H1 (cell line): ENCODE results near the gene DUSP12. TPM values are rescaled to one million over a fixed set of nuclear protein-coding genes. Genes with fewer than 3 reads are reported as not detected.

Experiments
- CTCF ChIA-PET: fragments of 300-600 bp; sonication (Branson Sonifier 250); formaldehyde crosslinking; loops from one replicate; lab custom pipeline; 2021; ENCODE audit not compliant: partially characterized antibody; lab: Charles Lee
- POLR2A ChIA-PET: fragments of 300-600 bp; sonication (Branson Sonifier 250); formaldehyde crosslinking; loops from one replicate; lab custom pipeline; 2021; ENCODE audit warnings: inconsistent platforms; ENCODE audit not compliant: partially characterized antibody; lab: Charles Lee
- DNase-seq, 2 experiments: peaks; one replicate each; pipeline versions ENCODE4 v3.0.0 to v3.0.0-alpha.2; 2010 to 2022; ENCODE audit warnings: low spot score in 2 of 2, low read depth in 1 of 2, mixed read lengths in 1 of 2
- FAIRE-seq: peaks from 2 replicates; lab custom pipeline; 2011; peaks lifted over from hg19 to GRCh38; lab: Jason Lieb, UNC
- H2AFZ ChIP-seq: 2 replicates; pipeline ENCODE4 v1.8.1; 2012; ENCODE audit warnings: low read length, inconsistent platforms
- H2AK5ac ChIP-seq: 2 replicates; pipeline ENCODE4 v1.6.1; 2013; ENCODE audit warnings: low read depth, low read length
- H2BK120ac ChIP-seq: replicated peaks from 2 replicates; pipeline ENCODE3; 2013; ENCODE audit warnings: low read depth, low read length, inconsistent platforms
- H2BK12ac ChIP-seq: 2 replicates; pipeline ENCODE4 v1.6.1; 2013; ENCODE audit warnings: low read depth, low read length
- H2BK15ac ChIP-seq: 2 replicates; pipeline ENCODE4 v1.6.1; 2013; ENCODE audit warnings: low read length
- H2BK20ac ChIP-seq: 2 replicates; pipeline ENCODE4 v1.6.1; 2013; ENCODE audit warnings: low read length
- H2BK5ac ChIP-seq: 2 replicates; pipeline ENCODE4 v1.6.1; 2013; ENCODE audit warnings: low read depth, low read length
- H3K14ac ChIP-seq: 2 replicates; pipeline ENCODE4 v1.6.1; 2013; ENCODE audit warnings: inconsistent platforms; ENCODE audit not compliant: insufficient read length
- H3K18ac ChIP-seq: 2 replicates; pipeline ENCODE4 v1.6.1; 2013; ENCODE audit warnings: low read length; ENCODE audit errors: extremely low read depth
- H3K23ac ChIP-seq: 2 replicates; pipeline ENCODE4 v1.6.1; 2013; ENCODE audit warnings: inconsistent platforms; ENCODE audit not compliant: insufficient read length
- H3K23me2 ChIP-seq: 2 replicates; pipeline ENCODE4 v1.6.1; 2013; ENCODE audit warnings: low read depth, low read length
- H3K27ac ChIP-seq: 2 replicates; pipeline ENCODE4 v1.6.1; 2011; ENCODE audit warnings: low read depth, low read length, inconsistent platforms
- H3K27me3 ChIP-seq, 4 experiments: replicated peaks in 1 of 4; 1 replicate in 1 of 4; 2 replicates in 3 of 4; pipeline versions ENCODE4 v1.6.1 to v1.8.1; 2011 to 2013; ENCODE audit warnings: low read length in 3 of 4, mild to moderate bottlenecking in 3 of 4, inconsistent platforms in 2 of 4, mixed read lengths in 2 of 4, moderate library complexity in 1 of 4; ENCODE audit not compliant: control insufficient read depth in 3 of 4, insufficient read depth in 3 of 4; ENCODE audit errors: extremely low read depth in 1 of 4
- H3K36me3 ChIP-seq, 4 experiments: 2 replicates each; pipeline versions ENCODE4 v1.6.1 to v1.8.1; 2011 to 2013; ENCODE audit warnings: mild to moderate bottlenecking in 4 of 4, low read length in 3 of 4, moderate library complexity in 2 of 4, control low read depth in 1 of 4, inconsistent platforms in 1 of 4; ENCODE audit not compliant: insufficient read depth in 4 of 4, control insufficient read depth in 2 of 4
- H3K4ac ChIP-seq: replicated peaks from 2 replicates; pipeline ENCODE3; 2013; ENCODE audit warnings: low read length, low read depth, mixed read lengths, inconsistent platforms; ENCODE audit not compliant: insufficient read length
- H3K4me1 ChIP-seq, 4 experiments: replicated peaks in 1 of 4; 1 replicate in 1 of 4; 2 replicates in 3 of 4; pipeline versions ENCODE4 v1.6.1 to v1.8.1; 2011 to 2013; ENCODE audit warnings: low read length in 3 of 4, inconsistent platforms in 2 of 4, mixed read lengths in 1 of 4; ENCODE audit not compliant: insufficient read depth in 4 of 4, control insufficient read depth in 3 of 4
- H3K4me2 ChIP-seq, 2 experiments: 2 replicates each; pipeline versions ENCODE4 v1.6.1 to v1.8.1; 2011 to 2013; ENCODE audit warnings: low read depth in 2 of 2, low read length in 2 of 2, control low read depth in 1 of 2, inconsistent platforms in 1 of 2, mild to moderate bottlenecking in 1 of 2; ENCODE audit not compliant: insufficient read depth in 1 of 2
- H3K4me3 ChIP-seq, 4 experiments: fragments of 200-600, 300-600 bp in 1 of 4; sonication (generic), shearing (Covaris generic), sonication (Bioruptor Twin) in 1 of 4; 2 replicates each; pipeline versions ENCODE4 v1.5.1 to v1.8.1; 2011 to 2016; ENCODE audit warnings: low read length in 4 of 4, low read depth in 3 of 4, control low read depth in 2 of 4, inconsistent platforms in 2 of 4, mild to moderate bottlenecking in 2 of 4, mixed read lengths in 1 of 4, moderate library complexity in 1 of 4; ENCODE audit not compliant: insufficient read depth in 2 of 4; ENCODE audit errors: extremely low read depth in 1 of 4
- H3K56ac ChIP-seq: replicated peaks from 2 replicates; pipeline ENCODE3; 2013; ENCODE audit warnings: low read depth, mild to moderate bottlenecking, mixed read lengths, low read length, inconsistent platforms; ENCODE audit not compliant: insufficient read length
- H3K79me1 ChIP-seq: 2 replicates; pipeline ENCODE4 v1.6.1; 2013; ENCODE audit warnings: low read depth, low read length, control low read depth
- H3K79me2 ChIP-seq, 2 experiments: 2 replicates each; pipeline versions ENCODE4 v1.6.1 to v1.8.1; 2012 to 2013; ENCODE audit warnings: low read length in 2 of 2, mild to moderate bottlenecking in 2 of 2, inconsistent platforms in 1 of 2; ENCODE audit not compliant: insufficient read depth in 2 of 2, control insufficient read depth in 1 of 2
- H3K9ac ChIP-seq, 4 experiments: replicated peaks in 1 of 4; 1 replicate in 1 of 4; 2 replicates in 3 of 4; pipeline versions ENCODE4 v1.6.1 to v1.8.1; 2011 to 2013; ENCODE audit warnings: low read depth in 3 of 4, low read length in 3 of 4, control low read depth in 2 of 4, mild to moderate bottlenecking in 2 of 4, moderate library complexity in 2 of 4, inconsistent platforms in 1 of 4; ENCODE audit errors: extremely low read depth in 1 of 4
- H3K9me3 ChIP-seq, 2 experiments: 2 replicates each; pipeline versions ENCODE4 v1.6.1 to v1.8.1; 2012 to 2013; ENCODE audit warnings: mild to moderate bottlenecking in 2 of 2, moderate library complexity in 2 of 2, control low read depth in 1 of 2, inconsistent platforms in 1 of 2, low read depth in 1 of 2, low read length in 1 of 2, mixed read lengths in 1 of 2; ENCODE audit not compliant: insufficient read depth in 2 of 2
- H4K20me1 ChIP-seq, 2 experiments: replicated peaks in 1 of 2; 2 replicates each; pipeline versions ENCODE3 to v1.8.1; 2011 to 2013; ENCODE audit warnings: inconsistent platforms in 2 of 2, low read length in 2 of 2, mild to moderate bottlenecking in 1 of 2; ENCODE audit not compliant: insufficient read depth in 2 of 2, control insufficient read depth in 1 of 2
- H4K5ac ChIP-seq: 2 replicates; pipeline ENCODE4 v1.6.1; 2013; ENCODE audit warnings: low read length, low read depth, mixed read lengths, inconsistent platforms; ENCODE audit not compliant: insufficient read length
- H4K8ac ChIP-seq: 2 replicates; pipeline ENCODE4 v1.8.0; 2013; ENCODE audit warnings: mild to moderate bottlenecking, moderate library complexity, low read length, inconsistent platforms; ENCODE audit not compliant: insufficient read depth; ENCODE audit errors: extremely low read depth
- H4K91ac ChIP-seq: replicated peaks from 2 replicates; pipeline ENCODE3; 2013; ENCODE audit warnings: low read length, mixed read lengths, inconsistent platforms; ENCODE audit not compliant: insufficient read length
- CHD2 ChIP-seq: IDR thresholded peaks from 2 replicates; pipeline ENCODE4 v1.6.1; 2012; ENCODE audit warnings: low read length, improper control_type of control experiment
- EGR1 ChIP-seq: IDR thresholded peaks from 2 replicates; pipeline ENCODE4 v1.6.1; 2011; ENCODE audit warnings: low read depth, low read length, borderline replicate concordance
- EP300 ChIP-seq, 2 experiments: IDR thresholded peaks; 1 replicate in 1 of 2; 2 replicates in 1 of 2; pipeline ENCODE4 v1.6.1; 2011 to 2012; ENCODE audit warnings: low read depth in 2 of 2, low read length in 2 of 2, mild to moderate bottlenecking in 2 of 2, borderline replicate concordance in 1 of 2, inconsistent platforms in 1 of 2, moderate library complexity in 1 of 2
- JUN ChIP-seq: IDR thresholded peaks from 2 replicates; pipeline ENCODE4 v1.6.1; 2011; ENCODE audit warnings: low read depth, mild to moderate bottlenecking, improper control_type of control experiment, low read length
- KDM5A ChIP-seq: fragments of 200-600 bp; IDR thresholded peaks from 2 replicates; pipeline ENCODE4 v1.7.1; 2012; ENCODE audit warnings: mild to moderate bottlenecking, low read length, inconsistent platforms, mixed read lengths
- NRF1 ChIP-seq: IDR thresholded peaks from 2 replicates; pipeline ENCODE4 v1.6.1; 2011; ENCODE audit warnings: mild to moderate bottlenecking, low read depth, low read length, improper control_type of control experiment
- SAP30 ChIP-seq: fragments of 300-600 bp; sonication (generic); IDR thresholded peaks from 2 replicates; pipeline ENCODE4 v1.7.1; 2012; ENCODE audit warnings: low read length, moderate library complexity, mild to moderate bottlenecking, inconsistent platforms; ENCODE audit not compliant: insufficient read depth, insufficient replicate concordance
- TAF1 ChIP-seq: IDR thresholded peaks from 2 replicates; pipeline ENCODE4 v1.6.1; 2011; ENCODE audit warnings: mild to moderate bottlenecking, low read depth, low read length
- TCF12 ChIP-seq: IDR thresholded peaks from 2 replicates; pipeline ENCODE4 v1.6.1; 2011; ENCODE audit warnings: low read depth, mild to moderate bottlenecking, low read length
- WGBS, 2 experiments: shearing (Covaris generic) in 1 of 2; methylation state at CpG; one replicate each; pipeline versions ENCODE4 v1.1.6 to v1.1.7; 2013 to 2015; ENCODE audit warnings: low lambda C conversion rate in 2 of 2, mixed read lengths in 2 of 2, inconsistent platforms in 1 of 2, low coverage in 1 of 2, missing lambda C conversion rate in 1 of 2; ENCODE audit not compliant: insufficient replicate concordance in 2 of 2, insufficient coverage in 1 of 2, insufficient read length in 1 of 2; ENCODE audit errors: extremely low coverage in 1 of 2, missing lambda C conversion rate in 1 of 2; 5-methylcytosine and 5-hydroxymethylcytosine counted together
- polyA plus RNA-seq, 7 experiments: library from polyadenylated mRNA; depleted of rRNA in 3 of 7; stranded (reverse) in 5 of 7; unstranded in 2 of 7; fragments of >200 nt in 5 of 7; fragments of 200-250 nt in 2 of 7; gene quantifications; 1 replicate in 5 of 7; 2 replicates in 1 of 7; 4 replicates in 1 of 7; pipeline versions ENCODE4 v1.2.1 to v1.2.3, GENCODE V29; 2011 to 2013; ENCODE audit warnings: missing spikeins in 2 of 7, mixed read lengths in 2 of 7
- total RNA-seq: library from RNA; stranded (reverse); fragmentation: NEBNext Ultra II Directional; extraction: Animal tissue kit (Norgen Biotek cat#: 25700); gene quantifications from 2 replicates; pipeline ENCODE4 v1.2.1, GENCODE V29; 2021
- TF ChIP-seq, protein P1 (sequence below): IDR thresholded peaks from 2 replicates; pipeline ENCODE4 v1.6.1; 2011; ENCODE audit warnings: low read depth, mild to moderate bottlenecking, low read length; ENCODE audit not compliant: insufficient read depth
- TF ChIP-seq, protein P2 (sequence below): IDR thresholded peaks from 2 replicates; pipeline ENCODE4 v1.6.1; 2012; ENCODE audit warnings: inconsistent platforms
- TF ChIP-seq, protein P3 (sequence below): IDR thresholded peaks from 2 replicates; pipeline ENCODE4 v1.6.1; 2011; ENCODE audit warnings: low read length, improper control_type of control experiment

DUSP12 gene
- total and polyA plus RNA-seq, 2 of the 8 experiments (the other 6 are each of a cell fraction or from before 2014, with no cell fraction given): 27.6 to 33.9 TPM

DNA sequence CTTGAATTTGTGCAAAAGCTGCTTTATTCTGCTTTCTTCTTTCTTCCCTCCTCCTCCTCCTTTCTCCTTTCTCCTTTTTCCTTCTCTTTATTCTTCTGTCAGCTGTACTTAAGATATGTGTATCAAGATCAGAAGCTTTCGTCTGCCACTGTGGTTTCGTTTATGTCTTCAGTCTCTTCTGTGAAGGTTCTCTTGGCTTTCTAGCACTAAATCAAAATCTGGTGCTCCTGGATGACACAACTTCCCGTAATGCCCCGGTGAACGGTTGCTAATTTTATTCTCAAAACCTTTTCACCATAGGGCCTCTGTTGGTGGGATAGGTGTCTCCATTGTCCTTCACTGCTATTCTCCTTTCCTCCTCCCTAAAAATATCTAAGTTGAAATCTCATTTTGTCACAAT is 21.6 kb downstream of the DUSP12 start:
- H4K8ac ChIP-seq: no peak overlapping the region
- H3K27ac ChIP-seq: no peak overlapping the region
- H3K79me1 ChIP-seq: no peaks in the 10 kb centered on the region; the same call in 1 of the 2 replicates
- H3K9ac ChIP-seq: no peak overlapping the region
- ChIA-PET CTCF (interaction anchor here (0.9 kb wide), 1 partner anchor 266 kb away, joined by 5 read pairs; no protein-coding TSS in a partner anchor), POLR2A (interaction anchor here (0.5 kb wide), 1 partner anchor 32 kb away, joined by 3 read pairs; no protein-coding TSS in a partner anchor)
- no peaks in the 10 kb centered on the region; the same call in 1 of the 2 replicates for H3K23me2 ChIP-seq
- no peaks in the 10 kb centered on the region for H3K27me3 ChIP-seq
- no peak overlapping the region for H2BK5ac ChIP-seq
- H3K4me1 ChIP-seq: no peaks in the 10 kb centered on the region
- no peaks in the 10 kb centered on the region for H3K36me3 ChIP-seq
- no peak for DNase-seq
- no peak overlapping the region for H2AK5ac ChIP-seq
- H4K91ac ChIP-seq: no peak overlapping the region
- no peak overlapping the region for H3K23ac ChIP-seq
- H2BK15ac ChIP-seq: no peak overlapping the region
- FAIRE-seq: no peak
- H3K14ac ChIP-seq: no peak overlapping the region
- H3K4ac ChIP-seq: no peak overlapping the region
- no peaks in the 10 kb centered on the region for H4K20me1 ChIP-seq
- H3K18ac ChIP-seq: no peak overlapping the region
- peaks cover 0 to 4% of the 10 kb centered on the region in 2 experiments; a peak in 1 of 4 replicates for H3K79me2 ChIP-seq
- H3K9me3 ChIP-seq: no peaks in the 10 kb centered on the region
- H3K56ac ChIP-seq: no peak overlapping the region
- H2BK12ac ChIP-seq: no peak overlapping the region
- no peak overlapping the region for H3K4me3 ChIP-seq
- no peak overlapping the region; a peak in 1 of 4 replicates for H3K4me2 ChIP-seq
- no peak overlapping the region for H4K5ac ChIP-seq
- no peak overlapping the region for H2AFZ ChIP-seq
- H2BK20ac ChIP-seq: no peak overlapping the region
- no peak overlapping the region for H2BK120ac ChIP-seq
- WGBS, 2 experiments: 84% methylated on average over 5 of the region's 5 CpGs; no CpG with 5 or more reads in 1 of the 2 experiments
- TF ChIP-seq TCF12 (no peak), EP300 (IDR thresholded peaks at IDR 0.05; ENCODE audit: borderline replicate concordance in 1 of 2, low read depth in 2 of 2, low read length in 2 of 2) (no peak), KDM5A (no peak), EGR1 (no peak), SAP30 (no peak), TAF1 (no peak), NRF1 (no peak), JUN (no peak), CHD2 (no peak)
- TF ChIP-seq, protein P1, sequence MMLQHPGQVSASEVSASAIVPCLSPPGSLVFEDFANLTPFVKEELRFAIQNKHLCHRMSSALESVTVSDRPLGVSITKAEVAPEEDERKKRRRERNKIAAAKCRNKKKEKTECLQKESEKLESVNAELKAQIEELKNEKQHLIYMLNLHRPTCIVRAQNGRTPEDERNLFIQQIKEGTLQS: no peak
- TF ChIP-seq, protein P2, sequence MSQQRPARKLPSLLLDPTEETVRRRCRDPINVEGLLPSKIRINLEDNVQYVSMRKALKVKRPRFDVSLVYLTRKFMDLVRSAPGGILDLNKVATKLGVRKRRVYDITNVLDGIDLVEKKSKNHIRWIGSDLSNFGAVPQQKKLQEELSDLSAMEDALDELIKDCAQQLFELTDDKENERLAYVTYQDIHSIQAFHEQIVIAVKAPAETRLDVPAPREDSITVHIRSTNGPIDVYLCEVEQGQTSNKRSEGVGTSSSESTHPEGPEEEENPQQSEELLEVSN: no peak
- TF ChIP-seq, protein P3, sequence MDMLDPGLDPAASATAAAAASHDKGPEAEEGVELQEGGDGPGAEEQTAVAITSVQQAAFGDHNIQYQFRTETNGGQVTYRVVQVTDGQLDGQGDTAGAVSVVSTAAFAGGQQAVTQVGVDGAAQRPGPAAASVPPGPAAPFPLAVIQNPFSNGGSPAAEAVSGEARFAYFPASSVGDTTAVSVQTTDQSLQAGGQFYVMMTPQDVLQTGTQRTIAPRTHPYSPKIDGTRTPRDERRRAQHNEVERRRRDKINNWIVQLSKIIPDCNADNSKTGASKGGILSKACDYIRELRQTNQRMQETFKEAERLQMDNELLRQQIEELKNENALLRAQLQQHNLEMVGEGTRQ: no peak
